ENCODE data around the gene NFKB2.

NFKB2 gene

GRCh38 chr10:102395400-102396316 is at the start of gene NFKB2:
Gene NFKB2, plus strand, starts transcription at chr10:102395705. Its CDS starts 255 bp downstream, at chr10:102395960.
- peak; percentile 68 to 91 (median 73) for DNase-seq (ENCODE audit: low read depth in 2 of 3, low spot score in 2 of 3)

- DNase-seq (ENCODE audit: low read depth in 2 of 3, low spot score in 2 of 3) = no peak
Measured at GRCh38 chr10:102347236-102347828, 48.2 kb upstream of the NFKB2 start.

GRCh38 chr10:102352066-102352715 is 43.3 kb upstream of the NFKB2 start:
- peak; percentile 15 to 58 (median 36) for DNase-seq (ENCODE audit: low read depth in 2 of 3, low spot score in 2 of 3)

GRCh38 chr10:102354451-102354850 is 41.1 kb upstream of the NFKB2 start:
- DNase-seq (ENCODE audit: low read depth in 2 of 3, low spot score in 2 of 3) = no peak

- no peak for DNase-seq (ENCODE audit: low read depth in 2 of 3, low spot score in 2 of 3)
Measured at GRCh38 chr10:102358712-102359382, 36.7 kb upstream of the NFKB2 start.

GRCh38 chr10:102367441-102367840 is 28.1 kb upstream of the NFKB2 start:
- DNase-seq (ENCODE audit: low read depth in 2 of 3, low spot score in 2 of 3) = no peak

- no peak for DNase-seq (ENCODE audit: low read depth in 2 of 3, low spot score in 2 of 3)
Measured at GRCh38 chr10:102368077-102368476, 27.4 kb upstream of the NFKB2 start.

GRCh38 chr10:102371295-102371694 is 24.2 kb upstream of the NFKB2 start:
- no peak for DNase-seq (ENCODE audit: low read depth in 2 of 3, low spot score in 2 of 3)

- DNase-seq (ENCODE audit: low read depth in 2 of 3, low spot score in 2 of 3) = no peak
Measured at GRCh38 chr10:102375250-102375649, 20.3 kb upstream of the NFKB2 start.

- no peak for DNase-seq (ENCODE audit: low read depth in 2 of 3, low spot score in 2 of 3)
Measured at GRCh38 chr10:102375867-102376266, 19.6 kb upstream of the NFKB2 start.

- no peak for DNase-seq (ENCODE audit: low read depth in 2 of 3, low spot score in 2 of 3)
Measured at GRCh38 chr10:102376901-102377300, 18.6 kb upstream of the NFKB2 start.

GRCh38 chr10:102379383-102379782 is 16.1 kb upstream of the NFKB2 start:
- no peak for DNase-seq (ENCODE audit: low read depth in 2 of 3, low spot score in 2 of 3)

- no peak for DNase-seq (ENCODE audit: low read depth in 2 of 3, low spot score in 2 of 3)
Measured at GRCh38 chr10:102381983-102382382, 13.5 kb upstream of the NFKB2 start.

GRCh38 chr10:102382871-102383270 is 12.6 kb upstream of the NFKB2 start:
- no peak for DNase-seq (ENCODE audit: low read depth in 2 of 3, low spot score in 2 of 3)

- no peak for DNase-seq (ENCODE audit: low read depth in 2 of 3, low spot score in 2 of 3)
Measured at GRCh38 chr10:102384053-102384452, 11.5 kb upstream of the NFKB2 start.

- no peak for DNase-seq (ENCODE audit: low read depth in 2 of 3, low spot score in 2 of 3)
Measured at GRCh38 chr10:102384606-102385429, 10.7 kb upstream of the NFKB2 start.

GRCh38 chr10:102389894-102390293 is 5.6 kb upstream of the NFKB2 start:
- DNase-seq (ENCODE audit: low read depth in 2 of 3, low spot score in 2 of 3) = no peak

GRCh38 chr10:102392306-102392705 is 3.2 kb upstream of the NFKB2 start:
- no peak for DNase-seq (ENCODE audit: low read depth in 2 of 3, low spot score in 2 of 3)

- DNase-seq (ENCODE audit: low read depth in 2 of 3, low spot score in 2 of 3) = no peak
Measured at GRCh38 chr10:102393411-102394078, 2.0 kb upstream of the NFKB2 start.

Data from activated CD8-positive, alpha-beta memory T cell treated with anti-CD3 and anti-CD28 coated beads for 48 hours (primary cell).